ENCODE results near the gene TINAG. TPM values are rescaled to one million over a fixed set of nuclear protein-coding genes. Genes with fewer than 3 reads are reported as not detected.

TINAG gene
- polyA plus RNA-seq, 4 donors: 13.4 to 31.6 (median 18.5) TPM

GRCh38 chr6:54419885-54420284, 111.6 kb downstream of the TINAG start:
- 75 to 82% (median 80%) methylated on average over 3 of the region's 3 CpGs for WGBS, 3 donors
- Histone ChIP-seq H3K27me3 (ENCODE audit: control insufficient read depth in 3 of 3, insufficient read depth in 3 of 3, low read length in 3 of 3) (no peaks in the 10 kb centered on the region), H3K27ac (ENCODE audit: low read depth in 1 of 3, low read length in 2 of 3) (no peak overlapping the region), H3K4me3 (ENCODE audit: low read depth in 1 of 3, low read length in 3 of 3) (no peak overlapping the region), H3K36me3 (ENCODE audit: control insufficient read depth in 3 of 3, insufficient read depth in 2 of 3, low read depth in 1 of 3, low read length in 3 of 3) (no peaks in the 10 kb centered on the region), H3K9me3 (ENCODE audit: control insufficient read depth in 2 of 2, insufficient read depth in 1 of 2, low read depth in 1 of 2, low read length in 1 of 2) (no peaks in the 10 kb centered on the region), H3K4me1 (ENCODE audit: control insufficient read depth in 3 of 3, insufficient read depth in 2 of 3, low read depth in 1 of 3, low read length in 2 of 3) (no peaks in the 10 kb centered on the region)
- DNase-seq (no peak), FAIRE-seq (no peak)

- DNase-seq: no peak
- Histone ChIP-seq H3K27me3 (ENCODE audit: control insufficient read depth in 3 of 3, insufficient read depth in 3 of 3, low read length in 3 of 3) (no peaks in the 10 kb centered on the region), H3K4me3 (ENCODE audit: low read depth in 1 of 3, low read length in 3 of 3) (no peak overlapping the region), H3K27ac (ENCODE audit: low read depth in 1 of 3, low read length in 2 of 3) (no peak overlapping the region), H3K9me3 (ENCODE audit: control insufficient read depth in 2 of 2, insufficient read depth in 1 of 2, low read depth in 1 of 2, low read length in 1 of 2) (no peaks in the 10 kb centered on the region), H3K36me3 (ENCODE audit: control insufficient read depth in 3 of 3, insufficient read depth in 2 of 3, low read depth in 1 of 3, low read length in 3 of 3) (no peaks in the 10 kb centered on the region), H3K4me1 (ENCODE audit: control insufficient read depth in 3 of 3, insufficient read depth in 2 of 3, low read depth in 1 of 3, low read length in 2 of 3) (no peaks in the 10 kb centered on the region)
- no peak for FAIRE-seq
Observed at GRCh38 chr6:54426995-54427394, 118.8 kb downstream of the TINAG start.

GRCh38 chr6:54427396-54427937, 119.2 kb downstream of the TINAG start:
- Histone ChIP-seq H3K27me3 (ENCODE audit: control insufficient read depth in 3 of 3, insufficient read depth in 3 of 3, low read length in 3 of 3) (no peaks in the 10 kb centered on the region), H3K36me3 (ENCODE audit: control insufficient read depth in 3 of 3, insufficient read depth in 2 of 3, low read depth in 1 of 3, low read length in 3 of 3) (no peaks in the 10 kb centered on the region), H3K4me1 (ENCODE audit: control insufficient read depth in 3 of 3, insufficient read depth in 2 of 3, low read depth in 1 of 3, low read length in 2 of 3) (no peaks in the 10 kb centered on the region), H3K27ac (ENCODE audit: low read depth in 1 of 3, low read length in 2 of 3) (no peak overlapping the region), H3K9me3 (ENCODE audit: control insufficient read depth in 2 of 2, insufficient read depth in 1 of 2, low read depth in 1 of 2, low read length in 1 of 2) (no peaks in the 10 kb centered on the region), H3K4me3 (ENCODE audit: low read depth in 1 of 3, low read length in 3 of 3) (no peak overlapping the region)
- FAIRE-seq (no peak), DNase-seq (no peak)
- 67 to 79% (median 77%) methylated on average over 1 of the region's 1 CpG for WGBS, 3 donors

GRCh38 chr6:54428431-54428830, 120.2 kb downstream of the TINAG start:
- DNase-seq: no peak
- Histone ChIP-seq H3K27me3 (ENCODE audit: control insufficient read depth in 3 of 3, insufficient read depth in 3 of 3, low read length in 3 of 3) (no peaks in the 10 kb centered on the region), H3K9me3 (ENCODE audit: control insufficient read depth in 2 of 2, insufficient read depth in 1 of 2, low read depth in 1 of 2, low read length in 1 of 2) (no peaks in the 10 kb centered on the region), H3K4me1 (ENCODE audit: control insufficient read depth in 3 of 3, insufficient read depth in 2 of 3, low read depth in 1 of 3, low read length in 2 of 3) (no peaks in the 10 kb centered on the region), H3K4me3 (ENCODE audit: low read depth in 1 of 3, low read length in 3 of 3) (no peak overlapping the region), H3K27ac (ENCODE audit: low read depth in 1 of 3, low read length in 2 of 3) (no peak overlapping the region), H3K36me3 (ENCODE audit: control insufficient read depth in 3 of 3, insufficient read depth in 2 of 3, low read depth in 1 of 3, low read length in 3 of 3) (no peaks in the 10 kb centered on the region)
- WGBS, 3 donors: 70 to 75% (median 71%) methylated on average over 1 of the region's 1 CpG
- no peak for FAIRE-seq

- Histone ChIP-seq H3K4me1 (ENCODE audit: control insufficient read depth in 3 of 3, insufficient read depth in 2 of 3, low read depth in 1 of 3, low read length in 2 of 3) (no peaks in the 10 kb centered on the region), H3K4me3 (ENCODE audit: low read depth in 1 of 3, low read length in 3 of 3) (no peak overlapping the region), H3K27me3 (ENCODE audit: control insufficient read depth in 3 of 3, insufficient read depth in 3 of 3, low read length in 3 of 3) (no peaks in the 10 kb centered on the region), H3K27ac (ENCODE audit: low read depth in 1 of 3, low read length in 2 of 3) (no peak overlapping the region), H3K9me3 (ENCODE audit: control insufficient read depth in 2 of 2, insufficient read depth in 1 of 2, low read depth in 1 of 2, low read length in 1 of 2) (no peaks in the 10 kb centered on the region), H3K36me3 (ENCODE audit: control insufficient read depth in 3 of 3, insufficient read depth in 2 of 3, low read depth in 1 of 3, low read length in 3 of 3) (no peaks in the 10 kb centered on the region)
- FAIRE-seq: no peak
- no peak for DNase-seq
- 47 to 79% (median 65%) methylated on average over 2 of the region's 2 CpGs for WGBS, 3 donors
Observed at GRCh38 chr6:54431466-54431865, 123.2 kb downstream of the TINAG start.

Other genes with a start within 250 kb of the TINAG start
- gene MLIP, start 197.0 kb upstream of the TINAG start, polyA plus RNA-seq: 1 to 10 TPM in 2 of 4 donors, under 1 TPM in 2; 0.44 to 5.1 (median 2.2) TPM

Measured in small intestine (tissue), 7 donors.